Measurements from ENCODE around the gene CRELD1.

DNA sequence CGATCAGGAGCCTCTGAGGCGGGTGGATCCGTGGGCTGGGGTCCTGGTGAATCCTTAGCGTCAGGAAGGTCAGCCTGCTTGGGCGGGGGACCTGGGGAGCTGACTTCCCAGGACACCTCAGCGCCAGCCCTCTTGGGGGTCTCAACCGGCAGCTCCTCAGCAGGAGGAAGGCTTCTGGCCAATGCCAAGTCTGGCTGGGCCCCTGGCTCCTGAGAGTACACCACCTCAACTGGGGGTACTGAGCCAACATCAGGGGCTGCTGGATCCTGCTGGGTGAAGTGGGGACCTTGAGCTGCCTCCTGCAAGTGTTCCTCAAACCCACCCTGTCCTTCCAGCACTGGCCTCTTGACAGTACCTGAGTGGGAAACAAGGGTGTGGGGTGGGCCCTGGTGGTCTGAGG is 15.5 kb downstream of the CRELD1 start:
- TF ChIP-seq, protein P1, sequence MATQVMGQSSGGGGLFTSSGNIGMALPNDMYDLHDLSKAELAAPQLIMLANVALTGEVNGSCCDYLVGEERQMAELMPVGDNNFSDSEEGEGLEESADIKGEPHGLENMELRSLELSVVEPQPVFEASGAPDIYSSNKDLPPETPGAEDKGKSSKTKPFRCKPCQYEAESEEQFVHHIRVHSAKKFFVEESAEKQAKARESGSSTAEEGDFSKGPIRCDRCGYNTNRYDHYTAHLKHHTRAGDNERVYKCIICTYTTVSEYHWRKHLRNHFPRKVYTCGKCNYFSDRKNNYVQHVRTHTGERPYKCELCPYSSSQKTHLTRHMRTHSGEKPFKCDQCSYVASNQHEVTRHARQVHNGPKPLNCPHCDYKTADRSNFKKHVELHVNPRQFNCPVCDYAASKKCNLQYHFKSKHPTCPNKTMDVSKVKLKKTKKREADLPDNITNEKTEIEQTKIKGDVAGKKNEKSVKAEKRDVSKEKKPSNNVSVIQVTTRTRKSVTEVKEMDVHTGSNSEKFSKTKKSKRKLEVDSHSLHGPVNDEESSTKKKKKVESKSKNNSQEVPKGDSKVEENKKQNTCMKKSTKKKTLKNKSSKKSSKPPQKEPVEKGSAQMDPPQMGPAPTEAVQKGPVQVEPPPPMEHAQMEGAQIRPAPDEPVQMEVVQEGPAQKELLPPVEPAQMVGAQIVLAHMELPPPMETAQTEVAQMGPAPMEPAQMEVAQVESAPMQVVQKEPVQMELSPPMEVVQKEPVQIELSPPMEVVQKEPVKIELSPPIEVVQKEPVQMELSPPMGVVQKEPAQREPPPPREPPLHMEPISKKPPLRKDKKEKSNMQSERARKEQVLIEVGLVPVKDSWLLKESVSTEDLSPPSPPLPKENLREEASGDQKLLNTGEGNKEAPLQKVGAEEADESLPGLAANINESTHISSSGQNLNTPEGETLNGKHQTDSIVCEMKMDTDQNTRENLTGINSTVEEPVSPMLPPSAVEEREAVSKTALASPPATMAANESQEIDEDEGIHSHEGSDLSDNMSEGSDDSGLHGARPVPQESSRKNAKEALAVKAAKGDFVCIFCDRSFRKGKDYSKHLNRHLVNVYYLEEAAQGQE (IDR thresholded peaks at IDR 0.05; ENCODE audit: low read depth, low read length) = no peak
- TF ChIP-seq, protein P2, sequence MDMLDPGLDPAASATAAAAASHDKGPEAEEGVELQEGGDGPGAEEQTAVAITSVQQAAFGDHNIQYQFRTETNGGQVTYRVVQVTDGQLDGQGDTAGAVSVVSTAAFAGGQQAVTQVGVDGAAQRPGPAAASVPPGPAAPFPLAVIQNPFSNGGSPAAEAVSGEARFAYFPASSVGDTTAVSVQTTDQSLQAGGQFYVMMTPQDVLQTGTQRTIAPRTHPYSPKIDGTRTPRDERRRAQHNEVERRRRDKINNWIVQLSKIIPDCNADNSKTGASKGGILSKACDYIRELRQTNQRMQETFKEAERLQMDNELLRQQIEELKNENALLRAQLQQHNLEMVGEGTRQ (IDR thresholded peaks at IDR 0.05; ENCODE audit: borderline replicate concordance, low read depth, low read length) = no peak
- TF ChIP-seq, protein P3, sequence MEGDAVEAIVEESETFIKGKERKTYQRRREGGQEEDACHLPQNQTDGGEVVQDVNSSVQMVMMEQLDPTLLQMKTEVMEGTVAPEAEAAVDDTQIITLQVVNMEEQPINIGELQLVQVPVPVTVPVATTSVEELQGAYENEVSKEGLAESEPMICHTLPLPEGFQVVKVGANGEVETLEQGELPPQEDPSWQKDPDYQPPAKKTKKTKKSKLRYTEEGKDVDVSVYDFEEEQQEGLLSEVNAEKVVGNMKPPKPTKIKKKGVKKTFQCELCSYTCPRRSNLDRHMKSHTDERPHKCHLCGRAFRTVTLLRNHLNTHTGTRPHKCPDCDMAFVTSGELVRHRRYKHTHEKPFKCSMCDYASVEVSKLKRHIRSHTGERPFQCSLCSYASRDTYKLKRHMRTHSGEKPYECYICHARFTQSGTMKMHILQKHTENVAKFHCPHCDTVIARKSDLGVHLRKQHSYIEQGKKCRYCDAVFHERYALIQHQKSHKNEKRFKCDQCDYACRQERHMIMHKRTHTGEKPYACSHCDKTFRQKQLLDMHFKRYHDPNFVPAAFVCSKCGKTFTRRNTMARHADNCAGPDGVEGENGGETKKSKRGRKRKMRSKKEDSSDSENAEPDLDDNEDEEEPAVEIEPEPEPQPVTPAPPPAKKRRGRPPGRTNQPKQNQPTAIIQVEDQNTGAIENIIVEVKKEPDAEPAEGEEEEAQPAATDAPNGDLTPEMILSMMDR (IDR thresholded peaks at IDR 0.05) = no peak
- TF ChIP-seq YY1 (IDR thresholded peaks at IDR 0.05; ENCODE audit: low read depth) (no peak), RCOR1 (IDR thresholded peaks at IDR 0.05; ENCODE audit: low read length) (no peak), POLR2AphosphoS5 (IDR thresholded peaks at IDR 0.05; ENCODE audit: low read depth, low read length) (no peak), EZH2phosphoT487 (IDR thresholded peaks at IDR 0.05; ENCODE audit: borderline replicate concordance, low read depth) (no peak), NFIC (IDR thresholded peaks at IDR 0.05; ENCODE audit: borderline replicate concordance) (no peak), CHD2 (IDR thresholded peaks at IDR 0.05; ENCODE audit: low read length, partially characterized antibody) (no peak), SIN3A (IDR thresholded peaks at IDR 0.05; ENCODE audit: borderline replicate concordance, low read depth, low read length) (no peak), SMC3 (IDR thresholded peaks at IDR 0.05; ENCODE audit: low read depth, low read length) (no peak)
- TF ChIP-seq, protein P4, sequence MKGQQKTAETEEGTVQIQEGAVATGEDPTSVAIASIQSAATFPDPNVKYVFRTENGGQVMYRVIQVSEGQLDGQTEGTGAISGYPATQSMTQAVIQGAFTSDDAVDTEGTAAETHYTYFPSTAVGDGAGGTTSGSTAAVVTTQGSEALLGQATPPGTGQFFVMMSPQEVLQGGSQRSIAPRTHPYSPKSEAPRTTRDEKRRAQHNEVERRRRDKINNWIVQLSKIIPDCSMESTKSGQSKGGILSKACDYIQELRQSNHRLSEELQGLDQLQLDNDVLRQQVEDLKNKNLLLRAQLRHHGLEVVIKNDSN (IDR thresholded peaks at IDR 0.05; ENCODE audit: borderline replicate concordance, low read depth) = no peak
- TF ChIP-seq, protein P5, sequence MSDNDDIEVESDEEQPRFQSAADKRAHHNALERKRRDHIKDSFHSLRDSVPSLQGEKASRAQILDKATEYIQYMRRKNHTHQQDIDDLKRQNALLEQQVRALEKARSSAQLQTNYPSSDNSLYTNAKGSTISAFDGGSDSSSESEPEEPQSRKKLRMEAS (IDR thresholded peaks at IDR 0.05; ENCODE audit: low read depth) = no peak
- TF ChIP-seq, protein P6, sequence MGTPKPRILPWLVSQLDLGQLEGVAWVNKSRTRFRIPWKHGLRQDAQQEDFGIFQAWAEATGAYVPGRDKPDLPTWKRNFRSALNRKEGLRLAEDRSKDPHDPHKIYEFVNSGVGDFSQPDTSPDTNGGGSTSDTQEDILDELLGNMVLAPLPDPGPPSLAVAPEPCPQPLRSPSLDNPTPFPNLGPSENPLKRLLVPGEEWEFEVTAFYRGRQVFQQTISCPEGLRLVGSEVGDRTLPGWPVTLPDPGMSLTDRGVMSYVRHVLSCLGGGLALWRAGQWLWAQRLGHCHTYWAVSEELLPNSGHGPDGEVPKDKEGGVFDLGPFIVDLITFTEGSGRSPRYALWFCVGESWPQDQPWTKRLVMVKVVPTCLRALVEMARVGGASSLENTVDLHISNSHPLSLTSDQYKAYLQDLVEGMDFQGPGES (IDR thresholded peaks at IDR 0.05; ENCODE audit: low read depth, low read length) = no peak
